HCT116 (cell line): Measurements from ENCODE around the gene ERBB4.

Experiments
- EZH2 ChIP-seq: fragments of 200-600 bp; sonication (generic); IDR thresholded peaks from 2 replicates; pipeline ENCODE4 v1.6.1; 2017; ENCODE audit warnings: antibody characterized with exemption, mixed run types
- EZH2phosphoT487 ChIP-seq: fragments of 200-600 bp; IDR thresholded peaks from 2 replicates; pipeline ENCODE4 v1.6.1; 2018; ENCODE audit warnings: antibody characterized with exemption, borderline replicate concordance
- JUND ChIP-seq: IDR thresholded peaks from 2 replicates; pipeline ENCODE4 v1.6.1; 2012
- MAX ChIP-seq: IDR thresholded peaks from 2 replicates; pipeline ENCODE4 v1.6.1; 2012
- POLR2A ChIP-seq: IDR thresholded peaks from 2 replicates; pipeline ENCODE4 v1.7.0; 2011; ENCODE audit warnings: borderline replicate concordance; ENCODE audit not compliant: insufficient read depth, insufficient read length; ENCODE audit errors: extremely low read depth
- RAD21 ChIP-seq: IDR thresholded peaks from 2 replicates; pipeline ENCODE4 v1.6.1; 2012; ENCODE audit warnings: low read depth, mild to moderate bottlenecking
- SP1 ChIP-seq: IDR thresholded peaks from 2 replicates; pipeline ENCODE4 v1.6.1; 2012; ENCODE audit warnings: low read depth
- ZFX ChIP-seq: fragments of 450-650 bp; IDR thresholded peaks from 2 replicates; pipeline ENCODE4 v1.6.1; 2017
- ZNF274 ChIP-seq: fragments of 200-500 bp; sonication (Bioruptor generic); IDR thresholded peaks from 2 replicates; pipeline ENCODE4 v1.6.1; 2014; ENCODE audit warnings: mild to moderate bottlenecking, low read depth, low read length, inconsistent platforms
- TF ChIP-seq, protein P1 (sequence below), 3 experiments: fragments of 200-600 bp in 1 of 3; sonication (generic) in 1 of 3; IDR thresholded peaks in 2 of 3; conservative IDR thresholded peaks in 1 of 3; 2 replicates each; pipeline ENCODE4 v1.5.1; 2012 to 2017; ENCODE audit warnings: low read depth in 2 of 3, low read length in 2 of 3, antibody characterized with exemption in 1 of 3, borderline replicate concordance in 1 of 3, control low read depth in 1 of 3, mild to moderate bottlenecking in 1 of 3, mixed read lengths in 1 of 3, mixed run types in 1 of 3, moderate library complexity in 1 of 3; ENCODE audit not compliant: insufficient read depth in 1 of 3
- TF ChIP-seq, protein P2 (sequence below): IDR thresholded peaks from 2 replicates; pipeline ENCODE4 v1.6.1; 2012; ENCODE audit warnings: low read depth
- TF ChIP-seq, protein P3 (sequence below): IDR thresholded peaks from 2 replicates; pipeline ENCODE4 v1.6.1; 2012

DNA sequence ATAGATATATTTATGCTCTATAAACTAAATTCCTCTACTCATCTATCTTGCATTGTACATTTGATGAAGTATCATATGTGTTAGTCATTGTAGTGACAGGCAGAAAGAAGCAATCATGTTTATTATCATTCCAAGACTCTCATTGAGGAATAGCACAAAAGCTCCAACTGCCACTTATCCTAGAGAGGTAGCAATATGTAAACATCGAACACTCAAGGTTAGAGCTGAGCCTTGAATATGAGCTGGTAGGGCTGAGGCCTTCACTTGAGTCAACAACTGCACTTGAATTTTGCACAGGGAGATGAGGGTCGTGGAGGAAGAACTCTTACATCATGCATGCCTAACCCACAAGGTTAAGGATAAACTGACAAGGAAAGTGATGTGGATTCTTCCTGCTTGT lies 1081.3 kb downstream of the ERBB4 start:
- TF ChIP-seq EZH2phosphoT487 (no peak), JUND (no peak), EZH2 (no peak), RAD21 (no peak), POLR2A (no peak), ZFX (no peak), ZNF274 (no peak), SP1 (no peak), MAX (no peak)
- TF ChIP-seq, protein P1, sequence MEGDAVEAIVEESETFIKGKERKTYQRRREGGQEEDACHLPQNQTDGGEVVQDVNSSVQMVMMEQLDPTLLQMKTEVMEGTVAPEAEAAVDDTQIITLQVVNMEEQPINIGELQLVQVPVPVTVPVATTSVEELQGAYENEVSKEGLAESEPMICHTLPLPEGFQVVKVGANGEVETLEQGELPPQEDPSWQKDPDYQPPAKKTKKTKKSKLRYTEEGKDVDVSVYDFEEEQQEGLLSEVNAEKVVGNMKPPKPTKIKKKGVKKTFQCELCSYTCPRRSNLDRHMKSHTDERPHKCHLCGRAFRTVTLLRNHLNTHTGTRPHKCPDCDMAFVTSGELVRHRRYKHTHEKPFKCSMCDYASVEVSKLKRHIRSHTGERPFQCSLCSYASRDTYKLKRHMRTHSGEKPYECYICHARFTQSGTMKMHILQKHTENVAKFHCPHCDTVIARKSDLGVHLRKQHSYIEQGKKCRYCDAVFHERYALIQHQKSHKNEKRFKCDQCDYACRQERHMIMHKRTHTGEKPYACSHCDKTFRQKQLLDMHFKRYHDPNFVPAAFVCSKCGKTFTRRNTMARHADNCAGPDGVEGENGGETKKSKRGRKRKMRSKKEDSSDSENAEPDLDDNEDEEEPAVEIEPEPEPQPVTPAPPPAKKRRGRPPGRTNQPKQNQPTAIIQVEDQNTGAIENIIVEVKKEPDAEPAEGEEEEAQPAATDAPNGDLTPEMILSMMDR (IDR thresholded peaks at IDR 0.05 in 2 of 3, conservative IDR thresholded peaks at IDR 0.05 in 1 of 3; ENCODE audit: borderline replicate concordance in 1 of 3, insufficient read depth in 1 of 3, low read depth in 2 of 3, low read length in 2 of 3), result no peak
- TF ChIP-seq, protein P2, sequence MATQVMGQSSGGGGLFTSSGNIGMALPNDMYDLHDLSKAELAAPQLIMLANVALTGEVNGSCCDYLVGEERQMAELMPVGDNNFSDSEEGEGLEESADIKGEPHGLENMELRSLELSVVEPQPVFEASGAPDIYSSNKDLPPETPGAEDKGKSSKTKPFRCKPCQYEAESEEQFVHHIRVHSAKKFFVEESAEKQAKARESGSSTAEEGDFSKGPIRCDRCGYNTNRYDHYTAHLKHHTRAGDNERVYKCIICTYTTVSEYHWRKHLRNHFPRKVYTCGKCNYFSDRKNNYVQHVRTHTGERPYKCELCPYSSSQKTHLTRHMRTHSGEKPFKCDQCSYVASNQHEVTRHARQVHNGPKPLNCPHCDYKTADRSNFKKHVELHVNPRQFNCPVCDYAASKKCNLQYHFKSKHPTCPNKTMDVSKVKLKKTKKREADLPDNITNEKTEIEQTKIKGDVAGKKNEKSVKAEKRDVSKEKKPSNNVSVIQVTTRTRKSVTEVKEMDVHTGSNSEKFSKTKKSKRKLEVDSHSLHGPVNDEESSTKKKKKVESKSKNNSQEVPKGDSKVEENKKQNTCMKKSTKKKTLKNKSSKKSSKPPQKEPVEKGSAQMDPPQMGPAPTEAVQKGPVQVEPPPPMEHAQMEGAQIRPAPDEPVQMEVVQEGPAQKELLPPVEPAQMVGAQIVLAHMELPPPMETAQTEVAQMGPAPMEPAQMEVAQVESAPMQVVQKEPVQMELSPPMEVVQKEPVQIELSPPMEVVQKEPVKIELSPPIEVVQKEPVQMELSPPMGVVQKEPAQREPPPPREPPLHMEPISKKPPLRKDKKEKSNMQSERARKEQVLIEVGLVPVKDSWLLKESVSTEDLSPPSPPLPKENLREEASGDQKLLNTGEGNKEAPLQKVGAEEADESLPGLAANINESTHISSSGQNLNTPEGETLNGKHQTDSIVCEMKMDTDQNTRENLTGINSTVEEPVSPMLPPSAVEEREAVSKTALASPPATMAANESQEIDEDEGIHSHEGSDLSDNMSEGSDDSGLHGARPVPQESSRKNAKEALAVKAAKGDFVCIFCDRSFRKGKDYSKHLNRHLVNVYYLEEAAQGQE, result no peak
- TF ChIP-seq, protein P3, sequence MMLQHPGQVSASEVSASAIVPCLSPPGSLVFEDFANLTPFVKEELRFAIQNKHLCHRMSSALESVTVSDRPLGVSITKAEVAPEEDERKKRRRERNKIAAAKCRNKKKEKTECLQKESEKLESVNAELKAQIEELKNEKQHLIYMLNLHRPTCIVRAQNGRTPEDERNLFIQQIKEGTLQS, result no peak
